CD4-positive, alpha-beta memory T cell (primary cell): ENCODE data around the gene PPM1B. TPM values are rescaled to one million over a fixed set of nuclear protein-coding genes. Genes with fewer than 3 reads are reported as not detected.

Experiments used
- CTCF ChIA-PET: fragments of 350-600 bp; sonication (Branson Sonifier 250); formaldehyde crosslinking; loops from one replicate; lab custom pipeline; 2021; ENCODE audit warnings: inconsistent platforms; ENCODE audit not compliant: partially characterized antibody; lab: Charles Lee
- POLR2A ChIA-PET: fragments of 350-600 bp; sonication (Branson Sonifier 250); formaldehyde crosslinking; loops from one replicate; lab custom pipeline; 2021; ENCODE audit not compliant: partially characterized antibody; lab: Charles Lee
- DNase-seq, 5 donors: peaks; one replicate each; pipeline versions ENCODE4 v3.0.0 to v3.0.0-alpha.2; 2020 to 2022; ENCODE audit warnings: mixed read lengths in 1 of 5
- H3K27ac ChIP-seq: one replicate; pipeline ENCODE4 v1.7.0; 2013; ENCODE audit warnings: low read depth, low read length
- H3K27me3 ChIP-seq: 2 replicates; pipeline ENCODE4 v1.7.0; 2013; ENCODE audit warnings: mild to moderate bottlenecking, low read length, moderate library complexity; ENCODE audit not compliant: insufficient read depth
- H3K36me3 ChIP-seq: 2 replicates; pipeline ENCODE4 v1.7.0; 2013; ENCODE audit warnings: mild to moderate bottlenecking, low read length, moderate library complexity; ENCODE audit not compliant: insufficient read depth
- H3K4me1 ChIP-seq: 2 replicates; pipeline ENCODE4 v1.7.0; 2013; ENCODE audit warnings: mild to moderate bottlenecking, low read length, moderate library complexity; ENCODE audit not compliant: insufficient read depth
- H3K4me3 ChIP-seq, 2 donors: one replicate each; pipeline ENCODE4 v1.7.0; 2013; ENCODE audit warnings: low read length in 2 of 2, mild to moderate bottlenecking in 1 of 2
- H3K9me3 ChIP-seq, 2 donors: one replicate each; pipeline ENCODE4 v1.7.0; 2013; ENCODE audit warnings: low read length in 2 of 2, control low read depth in 1 of 2; ENCODE audit not compliant: control insufficient read depth in 1 of 2
- H3K27ac Mint-ChIP-seq, 7 donors: one replicate each; pipeline ENCODE4 v1.8.0; 2020 to 2021; ENCODE audit warnings: mixed read lengths in 7 of 7, mild to moderate bottlenecking in 6 of 7, inconsistent platforms in 3 of 7, moderate library complexity in 3 of 7
- H3K27me3 Mint-ChIP-seq, 2 donors: one replicate each; pipeline ENCODE4 v1.8.0; 2020 to 2021; ENCODE audit warnings: mixed read lengths in 2 of 2
- H3K36me3 Mint-ChIP-seq, 2 donors: one replicate each; pipeline ENCODE4 v1.8.0; 2020 to 2021; ENCODE audit warnings: mixed read lengths in 2 of 2, inconsistent platforms in 1 of 2, mild to moderate bottlenecking in 1 of 2
- H3K4me1 Mint-ChIP-seq, 4 donors: one replicate each; pipeline ENCODE4 v1.8.0; 2020 to 2021; ENCODE audit warnings: mixed read lengths in 4 of 4, mild to moderate bottlenecking in 1 of 4
- H3K4me3 Mint-ChIP-seq, 8 donors: one replicate each; pipeline ENCODE4 v1.8.0; 2020 to 2021; ENCODE audit warnings: mixed read lengths in 8 of 8, mild to moderate bottlenecking in 7 of 8, moderate library complexity in 6 of 8, inconsistent platforms in 3 of 8
- H3K9me3 Mint-ChIP-seq, 8 donors: one replicate each; pipeline ENCODE4 v1.8.0; 2020 to 2021; ENCODE audit warnings: mixed read lengths in 8 of 8, mild to moderate bottlenecking in 5 of 8, inconsistent platforms in 3 of 8, moderate library complexity in 1 of 8
- intact Hi-C: fragments of 100-400 bp; cut with micrococcal nuclease; formaldehyde crosslinking; loops from one replicate; pipeline ENCODE4 v1.15.1; 2023
- polyA plus RNA-seq, 2 donors: library from polyadenylated mRNA; unstranded; fragments of 300-500 nt; fragmentation: Illumina TruSeq; gene quantifications; one replicate each; pipeline ENCODE4 v1.2.3, GENCODE V29; 2021
- total RNA-seq, 2 experiments: library from RNA; stranded (reverse); gene quantifications; one replicate each; pipeline ENCODE4 v1.2.3, GENCODE V29; 2021

The PPM1B gene
- total and polyA plus RNA-seq, 4 experiments from 2014 or later: 52.4 to 79.3 (median 65.1) TPM

- no peaks in the 10 kb centered on the region for H3K27me3 ChIP-seq
- ChIA-PET POLR2A (no interaction called here), CTCF (no interaction called here)
- no peak overlapping the region for H3K27ac ChIP-seq
- Mint-ChIP-seq H3K4me1 (peaks cover 10 to 31% (median 21%) of the 10 kb centered on the region in 4 donors), H3K27me3 (no peaks in the 10 kb centered on the region), H3K9me3 (no peaks in the 10 kb centered on the region), H3K36me3 (peaks cover 40 to 46% of the 10 kb centered on the region in 2 donors), H3K27ac (peak overlapping the region in 5 of 7 donors; percentile 3 to 79 (median 55)), H3K4me3 (no peak overlapping the region)
- DNase-seq: no peak
- H3K36me3 ChIP-seq: peaks cover 14% of the 10 kb centered on the region
- no peaks in the 10 kb centered on the region for H3K4me1 ChIP-seq
- no peaks in the 10 kb centered on the region for H3K9me3 ChIP-seq
- no peak overlapping the region for H3K4me3 ChIP-seq
- intact Hi-C loops: loop anchor here (2.0 kb wide), 1 partner anchor 21 kb away; no protein-coding TSS in a partner anchor
These were observed 47.2 kb downstream of the PPM1B start for GRCh38 chr2:44215827-44216226.

DNA sequence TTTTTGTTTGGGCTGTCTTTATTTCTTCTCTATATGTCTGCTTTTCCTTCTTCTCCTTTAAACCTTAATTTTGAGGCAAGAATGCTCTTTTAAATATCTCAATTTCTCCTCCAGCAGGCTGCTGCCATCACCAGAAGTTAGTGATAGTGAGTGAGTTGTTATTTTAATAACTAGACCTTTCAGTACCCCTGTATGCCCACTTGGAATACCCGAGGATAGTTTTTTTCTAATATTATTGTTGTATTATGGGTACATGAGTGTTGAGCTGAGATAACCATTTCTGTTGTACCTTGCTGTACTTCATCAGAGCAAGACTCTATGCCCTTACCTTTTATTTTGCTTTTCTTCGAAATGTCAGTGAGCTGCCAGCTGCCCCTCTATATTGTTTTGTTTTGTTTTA, 50.1 kb downstream of the PPM1B start:
- CTCF ChIA-PET: no interaction called here
- Histone ChIP-seq H3K9me3 (no peaks in the 10 kb centered on the region), H3K36me3 (peaks cover 14% of the 10 kb centered on the region), H3K4me3 (no peak overlapping the region), H3K27me3 (no peaks in the 10 kb centered on the region), H3K4me1 (no peaks in the 10 kb centered on the region), H3K27ac (no peak overlapping the region)
- no peak for DNase-seq
- Mint-ChIP-seq H3K27me3 (no peaks in the 10 kb centered on the region), H3K4me1 (peaks cover 9 to 20% (median 17%) of the 10 kb centered on the region in 4 donors), H3K4me3 (no peak overlapping the region), H3K27ac (peak overlapping the region in 6 of 7 donors; percentile 8 to 88 (median 36)), H3K9me3 (no peaks in the 10 kb centered on the region), H3K36me3 (peaks cover 37 to 46% of the 10 kb centered on the region in 2 donors)
- POLR2A ChIA-PET: no interaction called here
- intact Hi-C loops: no loop called here

DNA sequence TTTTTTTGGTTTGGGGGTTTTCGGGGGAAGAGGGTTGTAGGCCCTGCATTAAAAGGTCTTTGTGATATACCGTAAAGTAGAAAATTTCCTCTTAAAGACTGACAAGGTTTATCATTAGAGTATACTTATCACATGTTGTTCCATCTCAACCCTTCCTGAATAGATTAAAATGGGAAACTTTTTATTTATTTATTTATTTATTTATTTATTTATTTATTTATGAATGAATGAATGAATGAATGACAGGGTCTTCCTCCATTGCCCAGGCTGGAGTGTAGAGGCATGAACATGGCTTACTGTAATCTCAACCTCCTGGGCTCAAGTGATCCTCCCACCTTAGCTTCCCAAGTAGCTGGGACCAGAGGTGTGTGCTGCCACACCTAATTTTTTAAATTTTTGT, 58.1 kb downstream of the PPM1B start:
- H3K9me3 Mint-ChIP-seq: no peaks in the 10 kb centered on the region
- ChIA-PET CTCF (no interaction called here), POLR2A (no interaction called here)
- no peak overlapping the region for H3K27ac Mint-ChIP-seq
- H3K27ac ChIP-seq: no peak overlapping the region
- no peaks in the 10 kb centered on the region for H3K27me3 ChIP-seq
- intact Hi-C loops: no loop called here
- no peak for DNase-seq
- H3K4me1 ChIP-seq: no peaks in the 10 kb centered on the region
- H3K36me3 Mint-ChIP-seq: peaks cover 23 to 45% of the 10 kb centered on the region in 2 donors
- H3K4me3 Mint-ChIP-seq: no peak overlapping the region
- peaks cover 6% of the 10 kb centered on the region for H3K36me3 ChIP-seq
- H3K4me1 Mint-ChIP-seq: peaks cover 8 to 11% (median 10%) of the 10 kb centered on the region in 4 donors
- no peaks in the 10 kb centered on the region for H3K27me3 Mint-ChIP-seq
- H3K4me3 ChIP-seq: no peak overlapping the region
- no peaks in the 10 kb centered on the region for H3K9me3 ChIP-seq

DNA sequence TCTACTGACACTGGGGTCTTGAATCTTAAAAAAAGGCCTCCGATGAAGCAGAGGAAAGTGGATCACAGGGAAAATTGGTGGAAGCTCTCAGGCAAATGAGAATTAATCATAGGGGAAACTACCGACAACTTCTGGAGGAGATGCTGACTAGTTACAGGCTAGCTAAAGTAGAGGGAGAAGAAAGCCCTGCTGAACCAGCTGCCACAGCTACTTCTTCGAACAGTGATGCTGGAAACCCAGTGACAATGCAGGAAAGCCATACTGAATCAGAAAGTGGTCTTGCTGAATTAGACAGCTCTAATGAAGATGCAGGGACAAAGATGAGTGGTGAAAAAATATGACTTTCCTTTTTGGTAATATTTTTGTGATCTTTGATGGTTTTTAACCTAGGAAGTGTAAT, 61.7 kb downstream of the PPM1B start:
- ChIA-PET CTCF (interaction anchor here (0.9 to 1.6 kb wide), 2 partner anchors 16 to 143 kb away, joined by 3 read pairs; no protein-coding TSS in a partner anchor), POLR2A (interaction anchor here (1.5 kb wide), 1 partner anchor 12 kb away, joined by 4 read pairs; no protein-coding TSS in a partner anchor)
- H3K27ac Mint-ChIP-seq: peak overlapping the region in 5 of 7 donors; percentile 19 to 62 (median 47)
- no peaks in the 10 kb centered on the region for H3K9me3 Mint-ChIP-seq
- peaks cover 6% of the 10 kb centered on the region for H3K36me3 ChIP-seq
- H3K36me3 Mint-ChIP-seq: peaks cover 12 to 34% of the 10 kb centered on the region in 2 donors
- H3K4me3 Mint-ChIP-seq: no peak overlapping the region
- H3K4me1 ChIP-seq: no peaks in the 10 kb centered on the region
- intact Hi-C loops: no loop called here
- no peak overlapping the region for H3K27ac ChIP-seq
- H3K27me3 ChIP-seq: no peaks in the 10 kb centered on the region
- H3K4me3 ChIP-seq: no peak overlapping the region
- no peaks in the 10 kb centered on the region for H3K9me3 ChIP-seq
- H3K4me1 Mint-ChIP-seq: peaks cover 7 to 13% (median 10%) of the 10 kb centered on the region in 4 donors
- no peak for DNase-seq
- no peaks in the 10 kb centered on the region for H3K27me3 Mint-ChIP-seq

GRCh38 chr2:44233450-44234128, 64.9 kb downstream of the PPM1B start:
- peak overlapping the region in 3 of 7 donors; percentile 7 to 64 (median 10) for H3K27ac Mint-ChIP-seq
- peaks cover 3 to 16% of the 10 kb centered on the region in 2 donors for H3K36me3 Mint-ChIP-seq
- Histone ChIP-seq H3K4me1 (peaks cover 19% of the 10 kb centered on the region), H3K9me3 (no peaks in the 10 kb centered on the region), H3K4me3 (no peak overlapping the region), H3K36me3 (peaks cover 2% of the 10 kb centered on the region), H3K27me3 (no peaks in the 10 kb centered on the region), H3K27ac (no peak overlapping the region)
- H3K4me3 Mint-ChIP-seq: no peak overlapping the region
- H3K27me3 Mint-ChIP-seq: no peaks in the 10 kb centered on the region
- POLR2A ChIA-PET: no interaction called here
- peaks cover 19 to 30% (median 22%) of the 10 kb centered on the region in 4 donors for H3K4me1 Mint-ChIP-seq
- no peaks in the 10 kb centered on the region for H3K9me3 Mint-ChIP-seq
- intact Hi-C loops: no loop called here
- no peak for DNase-seq
- CTCF ChIA-PET: interaction anchor here (1.2 kb wide), 1 partner anchor 41 kb away, joined by 7 read pairs; no protein-coding TSS in a partner anchor

- Histone ChIP-seq H3K4me1 (peaks cover 19% of the 10 kb centered on the region), H3K9me3 (no peaks in the 10 kb centered on the region), H3K27me3 (no peaks in the 10 kb centered on the region), H3K36me3 (no peaks in the 10 kb centered on the region), H3K4me3 (peak overlapping the region; percentile 4 to 23), H3K27ac (peak overlapping the region; percentile 36)
- Mint-ChIP-seq H3K4me1 (peaks cover 17 to 37% (median 24%) of the 10 kb centered on the region in 4 donors), H3K27me3 (no peaks in the 10 kb centered on the region), H3K9me3 (no peaks in the 10 kb centered on the region), H3K27ac (peak overlapping the region; percentile 26 to 91 (median 83)), H3K36me3 (peaks cover 0 to 3% of the 10 kb centered on the region in 2 donors), H3K4me3 (peak overlapping the region; percentile 6 to 84 (median 76))
- DNase-seq: peak; percentile 48 to 58 (median 55)
- intact Hi-C loops: loop anchor here (1.0 to 2.0 kb wide), 3 partner anchors 20 to 124 kb away; partner anchors contain the start of genes CAMKMT, PPM1B and PREPL
- CTCF ChIA-PET: interaction anchor here (0.8 to 1.4 kb wide), 2 partner anchors 66 to 149 kb away, joined by 4 read pairs; no protein-coding TSS in a partner anchor
- POLR2A ChIA-PET: interaction anchor here (2.4 to 5.4 kb wide), 2 partner anchors 68 to 124 kb away, joined by 9 to 27 read pairs; partner anchors contain the start of genes CAMKMT, PPM1B and PREPL
These were observed 68.5 kb downstream of the PPM1B start for GRCh38 chr2:44237221-44237620.

DNA sequence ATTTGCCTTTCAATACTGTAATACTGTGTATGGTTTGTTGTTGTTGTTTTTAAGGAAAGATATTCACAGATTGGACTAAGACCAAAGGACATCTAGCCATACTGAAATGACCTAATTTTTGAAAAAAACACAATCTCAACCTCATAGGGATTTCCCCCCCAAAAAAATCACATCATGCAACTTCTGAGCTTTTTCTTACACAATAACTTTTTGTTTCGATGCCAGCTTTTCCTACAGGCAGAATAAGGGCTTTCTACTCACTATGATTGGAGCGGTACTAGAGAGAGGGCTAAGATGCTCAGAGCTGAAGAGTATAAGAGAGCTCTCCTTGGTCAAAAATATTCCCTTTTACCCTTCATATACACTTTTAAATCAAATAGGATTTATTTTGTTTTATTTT, 74.2 kb downstream of the PPM1B start:
- POLR2A ChIA-PET: interaction anchor here (1.5 to 1.6 kb wide), 2 partner anchors 12 to 119 kb away, joined by 4 to 10 read pairs; partner anchors contain the start of genes CAMKMT and PREPL
- Histone ChIP-seq H3K27me3 (no peaks in the 10 kb centered on the region), H3K9me3 (no peaks in the 10 kb centered on the region), H3K4me3 (no peak overlapping the region), H3K27ac (no peak overlapping the region), H3K36me3 (no peaks in the 10 kb centered on the region), H3K4me1 (peaks cover 11% of the 10 kb centered on the region)
- H3K9me3 Mint-ChIP-seq: no peaks in the 10 kb centered on the region
- H3K4me1 Mint-ChIP-seq: peaks cover 16 to 34% (median 27%) of the 10 kb centered on the region in 4 donors
- H3K4me3 Mint-ChIP-seq: no peak overlapping the region
- H3K27ac Mint-ChIP-seq: peak overlapping the region in 1 of 7 donors; percentile 8
- DNase-seq: no peak
- no peaks in the 10 kb centered on the region for H3K36me3 Mint-ChIP-seq
- intact Hi-C loops: loop anchor here (5.0 to 10.0 kb wide), 2 partner anchors 52 to 714 kb away; no protein-coding TSS in a partner anchor
- CTCF ChIA-PET: interaction anchor here (0.7 to 1.5 kb wide), 11 partner anchors 8 to 237 kb away, joined by 3 to 8 read pairs (median 3); partner anchors contain the start of genes CAMKMT and PREPL
- H3K27me3 Mint-ChIP-seq: no peaks in the 10 kb centered on the region
